HG03097 (cell line): ENCODE measurements around the gene OR2F1.
"Not testable (repeated sequence)": the region's sequence is repeated elsewhere in the genome, so short reads cannot be mapped to it uniquely, and the experiment has no call there.

Experiments
- ATAC-seq: cut with Tn5 transposase; IDR thresholded peaks from one replicate; pipeline ENCODE4 v1.9.1; 2021; ENCODE audit not compliant: unreplicated experiment, low FRiP score

Gene OR2F1

GRCh38 chr7:144004703-144005102 lies 50.1 kb downstream of the OR2F1 start:
- no peak for ATAC-seq

GRCh38 chr7:144006029-144006691 lies 51.5 kb downstream of the OR2F1 start:
- ATAC-seq = no peak

- ATAC-seq = no peak
These were observed 52.0 kb downstream of the OR2F1 start for GRCh38 chr7:144006692-144007042.

GRCh38 chr7:144009361-144009760 lies 54.7 kb downstream of the OR2F1 start:
- no peak for ATAC-seq

- not testable (repeated sequence) for ATAC-seq
These were observed 55.4 kb downstream of the OR2F1 start for GRCh38 chr7:144010061-144010460.

- not testable (repeated sequence) for ATAC-seq
These were observed 56.2 kb downstream of the OR2F1 start for GRCh38 chr7:144010821-144011220.

GRCh38 chr7:144011458-144012230 lies 57.0 kb downstream of the OR2F1 start:
- ATAC-seq = no peak
